Amniotic stem cell (primary cell): ENCODE data around the gene RPGRIP1L.

Source experiments
- DNase-seq: peaks from one replicate; lab custom pipeline; 2025; lab: John Stamatoyannopoulos, UW

Gene RPGRIP1L

DNA sequence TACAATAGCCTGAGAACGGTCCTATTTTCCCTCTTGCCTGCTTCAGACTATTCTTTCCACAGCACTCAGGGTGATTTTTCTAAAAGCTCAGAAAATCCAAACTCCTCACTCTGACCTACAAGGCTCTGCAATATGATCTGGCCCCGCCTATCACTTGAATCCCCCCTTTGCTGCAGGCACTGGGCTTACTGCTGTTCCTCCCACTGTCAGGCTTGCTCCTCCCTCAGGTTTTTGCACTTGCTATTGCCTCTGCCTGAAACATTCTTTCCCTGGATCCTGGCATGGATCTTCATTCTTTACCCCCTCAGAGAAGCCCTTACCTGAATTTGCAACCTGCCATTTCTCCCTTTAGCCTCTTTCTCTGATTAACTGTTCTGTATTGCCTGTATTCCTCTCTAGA, 52.3 kb downstream of the RPGRIP1L start:
- DNase-seq: no peak

DNA sequence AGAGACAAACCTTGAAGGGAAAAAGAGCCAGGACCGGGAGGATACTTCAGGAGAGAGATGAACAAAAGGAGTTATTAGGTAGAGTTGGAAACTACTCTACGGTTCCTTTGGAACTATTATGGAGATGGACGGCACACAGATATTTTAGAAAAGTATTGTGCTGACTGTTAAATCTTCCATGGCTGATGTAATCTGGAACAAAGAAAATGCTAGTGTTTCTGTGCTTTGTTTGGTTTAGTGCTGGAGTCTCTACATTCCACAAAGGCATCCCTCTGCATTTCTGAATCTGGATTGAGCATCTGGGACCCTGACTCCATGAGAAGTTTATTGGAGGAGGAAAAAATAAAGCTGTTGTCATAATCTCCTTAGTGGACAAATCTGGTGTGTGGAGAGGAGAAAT, 57.2 kb downstream of the RPGRIP1L start:
- no peak for DNase-seq

DNA sequence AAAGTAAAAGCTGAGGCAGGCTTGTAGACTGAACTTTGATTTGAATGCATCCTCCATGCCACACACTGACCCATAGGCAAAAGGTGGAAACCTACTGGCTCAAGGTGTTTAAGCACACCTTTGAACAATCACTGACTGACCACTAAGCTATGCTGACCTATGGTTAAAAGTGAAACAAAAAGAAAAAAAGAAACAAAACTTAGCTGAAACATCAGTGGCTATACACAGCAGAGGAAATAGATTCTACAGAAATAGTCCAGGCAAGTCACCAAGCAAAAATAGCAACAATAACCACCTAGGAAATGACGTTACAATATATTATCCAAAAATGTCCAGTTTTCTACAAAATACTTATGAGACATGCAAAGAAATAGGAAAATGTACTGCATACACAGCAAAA, 60.2 kb downstream of the RPGRIP1L start:
- no peak for DNase-seq

DNA sequence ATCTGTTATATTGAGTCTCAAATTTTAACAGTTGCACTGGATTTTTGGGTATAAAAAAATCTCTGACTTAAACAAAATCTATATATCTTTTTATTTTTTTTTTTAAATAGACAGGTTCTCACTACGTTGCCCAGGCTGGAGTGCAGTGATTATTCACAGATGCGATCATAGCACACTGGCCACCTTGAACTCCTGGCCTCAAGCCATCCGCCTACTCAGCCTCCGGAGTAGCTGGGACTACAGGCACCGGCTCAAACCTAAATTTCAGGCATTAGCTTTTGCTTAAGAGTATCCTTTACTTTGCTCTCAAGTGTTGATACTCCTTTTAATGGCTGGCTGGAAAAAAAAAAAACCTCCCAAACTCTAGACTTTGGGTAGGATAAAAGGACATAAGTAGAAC, 61.6 kb downstream of the RPGRIP1L start:
- DNase-seq: no peak

DNA sequence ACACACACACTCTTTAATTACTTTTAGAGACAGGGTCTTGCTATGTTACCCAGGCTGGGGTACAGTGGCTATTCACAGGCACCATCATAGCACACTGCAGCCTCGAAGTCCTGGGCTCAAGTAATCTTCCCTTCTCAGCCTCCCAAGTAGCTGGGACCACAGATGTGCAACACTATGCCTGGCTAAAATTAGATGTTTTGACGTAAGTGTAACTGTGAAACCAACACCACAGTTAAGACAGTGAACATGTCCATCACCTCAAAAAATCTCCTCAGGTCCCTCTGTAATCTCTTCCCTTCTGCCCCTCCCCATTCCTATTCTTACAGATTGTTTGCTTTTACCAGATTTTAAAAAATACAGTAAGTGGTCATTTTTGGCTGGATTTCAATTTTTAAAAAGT, 66.7 kb downstream of the RPGRIP1L start:
- no peak for DNase-seq

DNA sequence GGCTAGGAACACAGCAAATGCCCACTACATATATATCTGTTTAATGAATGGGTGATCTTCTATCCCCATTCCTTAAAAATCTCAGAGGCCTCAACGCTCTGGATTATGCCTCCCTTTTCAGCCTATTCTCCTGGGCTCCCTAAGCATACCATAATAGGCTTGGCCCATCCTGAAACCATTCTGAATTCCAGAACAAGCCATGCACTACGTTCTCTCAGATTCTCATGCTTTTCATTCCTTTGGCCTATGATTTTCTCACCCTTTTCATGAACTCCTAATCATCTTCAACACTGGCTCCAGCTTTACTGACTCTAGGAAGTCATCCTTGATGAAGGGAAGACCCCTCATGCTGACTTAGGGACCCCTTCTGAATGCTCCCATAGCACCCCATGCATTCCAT, 71.1 kb downstream of the RPGRIP1L start:
- no peak for DNase-seq

DNA sequence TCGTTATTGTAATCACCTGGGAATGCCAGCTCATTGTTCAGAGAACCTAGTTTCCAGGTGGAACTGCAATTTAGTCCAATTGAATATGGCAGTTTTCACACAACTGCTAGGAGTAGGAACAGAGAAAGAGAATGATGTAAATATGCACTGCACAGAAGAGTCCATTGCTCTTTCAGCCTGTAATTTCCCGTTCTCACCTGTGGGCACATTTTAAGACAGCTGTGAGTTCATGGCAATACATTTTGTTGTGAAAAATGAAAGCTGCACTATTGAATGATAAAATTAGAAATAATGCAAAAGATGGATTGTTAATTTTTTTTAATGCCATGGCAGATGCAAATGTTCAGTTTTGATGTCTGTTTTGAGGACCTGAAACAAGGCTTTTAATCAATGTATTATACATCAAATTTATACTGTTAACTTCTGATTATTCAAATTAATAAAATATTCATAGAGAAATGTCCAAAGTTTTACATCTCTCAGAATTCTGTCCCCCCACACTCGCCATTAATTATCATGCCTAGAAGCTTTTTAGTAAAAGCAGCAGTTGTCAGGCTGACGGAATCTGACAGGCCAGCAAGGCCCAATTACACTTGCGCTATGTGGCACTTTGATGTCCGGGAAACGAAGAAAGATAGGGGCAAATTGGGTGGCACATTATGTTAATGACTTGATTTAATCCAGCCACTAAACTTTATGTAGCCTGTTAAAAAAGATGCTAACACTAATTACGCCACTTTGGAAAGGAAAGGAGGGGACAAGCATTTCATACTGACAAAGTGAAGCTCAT, 72.2 kb downstream of the RPGRIP1L start:
- DNase-seq: no peak

DNA sequence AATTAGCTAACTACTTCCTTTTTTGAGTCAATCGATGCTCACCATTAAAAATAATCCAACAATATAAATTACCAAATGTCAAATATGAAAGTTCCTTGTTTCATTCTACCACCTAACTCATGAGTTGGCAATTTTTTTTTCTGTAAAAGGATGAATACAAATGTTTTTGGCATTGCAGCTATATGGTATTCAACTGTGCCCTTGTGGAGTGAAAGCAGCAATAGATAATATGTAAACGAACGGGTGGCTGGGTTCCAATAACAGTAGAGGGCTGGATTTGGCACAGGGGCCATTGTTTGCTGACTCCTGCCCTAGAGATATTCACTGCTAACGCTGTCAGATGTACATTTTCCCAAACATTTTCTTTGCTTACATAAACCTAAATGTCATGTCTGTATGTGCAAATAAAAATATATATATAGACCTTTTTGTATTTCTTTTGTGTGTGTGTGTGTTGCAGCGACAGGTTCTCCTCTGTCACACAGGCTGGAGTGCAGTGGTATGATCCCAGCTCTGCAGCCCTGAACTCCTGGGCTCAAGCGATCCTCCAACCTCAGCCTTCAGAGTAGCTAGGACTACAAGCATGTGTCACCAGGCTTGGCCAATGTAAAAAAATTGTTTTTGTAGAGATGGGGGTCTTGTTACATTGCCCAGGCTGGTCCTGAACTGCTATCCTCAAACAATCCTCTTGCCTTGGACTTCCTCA, 73.9 kb downstream of the RPGRIP1L start:
- no peak for DNase-seq

DNA sequence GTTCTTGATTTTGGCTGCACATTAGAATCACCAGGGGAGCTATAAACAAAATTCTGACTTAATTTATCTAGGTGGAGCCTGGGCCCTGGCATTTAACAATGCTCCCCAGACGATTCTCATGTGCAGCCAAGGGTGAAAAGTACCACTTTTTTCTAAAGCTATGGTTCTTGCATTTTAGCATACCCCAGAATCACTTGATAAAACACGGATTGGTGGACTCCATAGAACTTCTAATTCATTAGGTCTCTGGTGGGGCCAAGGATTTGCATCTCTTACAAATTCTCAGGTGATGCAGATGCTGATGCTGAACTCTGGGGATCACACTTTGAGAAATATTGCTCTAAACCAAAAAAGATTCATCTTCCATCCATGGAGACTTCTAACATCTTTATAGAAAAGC, 74.5 kb downstream of the RPGRIP1L start:
- no peak for DNase-seq

DNA sequence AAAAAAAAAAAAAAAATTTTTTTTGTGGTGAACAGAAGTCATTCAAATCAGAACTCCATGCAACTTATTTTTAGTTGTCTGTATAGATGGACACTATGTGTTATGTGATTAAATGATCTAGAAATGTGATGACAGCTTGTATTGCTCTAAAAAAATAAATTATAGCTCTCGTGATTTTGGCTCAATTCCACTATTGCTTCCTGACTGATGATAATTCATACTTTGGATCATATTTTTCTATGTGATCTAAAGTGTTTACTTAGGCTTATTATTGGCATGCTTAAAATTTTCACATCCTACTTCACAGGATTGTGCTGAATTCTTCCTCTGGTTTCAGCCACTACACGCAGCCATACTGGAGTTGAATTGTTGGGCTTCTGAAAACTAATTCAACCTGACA, 76.8 kb downstream of the RPGRIP1L start:
- no peak for DNase-seq

DNA sequence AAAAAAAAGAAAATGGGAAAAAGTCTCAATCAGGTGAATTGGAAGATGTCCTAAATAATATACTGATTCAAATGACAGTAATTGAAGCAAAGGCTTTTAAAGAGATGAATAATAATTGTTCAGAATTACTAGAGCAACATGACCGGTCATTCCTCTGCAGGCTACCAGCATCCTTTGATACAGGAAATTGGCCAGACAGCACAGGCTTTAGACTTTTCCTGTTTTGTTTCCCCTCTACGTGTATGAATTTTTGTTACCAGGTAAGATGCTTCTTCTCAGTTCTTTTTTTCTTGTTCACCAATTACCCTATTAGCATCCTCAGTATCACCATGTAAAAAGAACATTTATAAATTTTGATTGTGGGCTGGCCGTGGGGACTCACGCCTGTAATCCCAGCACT, 77.5 kb downstream of the RPGRIP1L start:
- no peak for DNase-seq

DNA sequence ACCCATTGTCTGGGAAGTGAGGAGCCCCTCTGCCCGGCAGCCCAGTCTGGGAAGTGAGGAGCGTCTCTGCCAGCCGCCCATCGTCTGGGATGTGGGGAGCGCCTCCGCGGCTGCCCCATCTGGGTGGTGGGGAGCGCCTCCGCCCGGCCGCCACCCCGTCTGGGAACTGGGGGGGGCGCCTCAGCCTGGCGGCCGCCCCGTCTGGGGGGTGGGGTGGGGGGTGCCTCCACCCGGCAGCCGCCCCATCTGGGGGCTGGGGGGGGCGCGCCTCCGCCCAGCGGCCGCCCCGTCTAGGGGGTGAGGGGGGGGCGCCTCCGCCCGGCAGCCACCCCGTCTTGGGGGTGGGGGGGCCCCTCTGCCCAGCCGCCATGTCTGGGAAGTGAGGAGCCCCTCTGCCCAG, 78.4 kb downstream of the RPGRIP1L start:
- DNase-seq: no peak

DNA sequence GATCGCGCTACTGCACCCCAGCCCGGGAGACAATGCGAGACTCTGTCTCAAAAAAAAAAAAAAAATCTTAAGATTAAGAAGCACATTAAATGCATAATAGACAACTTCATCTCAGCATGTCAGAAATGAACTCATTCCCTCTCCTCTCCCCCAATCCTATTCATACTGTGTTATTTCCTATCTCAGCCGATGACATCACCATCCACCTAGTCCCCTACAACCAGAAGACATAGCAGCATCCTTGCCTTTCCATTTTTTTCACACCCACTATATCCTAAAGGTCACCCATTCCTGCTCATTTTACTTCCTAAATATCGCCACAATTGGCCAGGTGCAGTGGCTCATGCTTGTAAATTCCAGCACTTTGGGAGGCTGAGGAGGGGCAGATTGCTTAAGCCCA, 81.3 kb downstream of the RPGRIP1L start:
- no peak for DNase-seq

DNA sequence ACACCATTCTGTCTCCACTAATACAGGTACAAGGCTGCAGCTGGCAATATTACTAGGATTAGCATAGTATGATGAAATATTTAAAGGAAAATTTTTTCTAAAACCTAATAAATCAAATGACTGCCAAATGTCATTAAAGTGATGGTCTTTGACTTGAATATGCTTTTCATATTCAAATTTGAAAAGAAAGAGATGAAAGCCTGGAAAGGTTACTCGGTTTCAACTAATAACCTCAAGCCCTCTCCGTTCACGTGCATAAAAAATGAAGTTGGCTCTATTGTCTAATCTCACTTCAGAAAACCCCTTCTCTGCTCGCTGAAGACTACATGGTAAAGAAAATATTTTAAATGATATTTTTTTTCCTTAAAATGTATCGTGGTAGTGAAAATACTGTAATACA, 83.2 kb downstream of the RPGRIP1L start:
- DNase-seq: no peak

DNA sequence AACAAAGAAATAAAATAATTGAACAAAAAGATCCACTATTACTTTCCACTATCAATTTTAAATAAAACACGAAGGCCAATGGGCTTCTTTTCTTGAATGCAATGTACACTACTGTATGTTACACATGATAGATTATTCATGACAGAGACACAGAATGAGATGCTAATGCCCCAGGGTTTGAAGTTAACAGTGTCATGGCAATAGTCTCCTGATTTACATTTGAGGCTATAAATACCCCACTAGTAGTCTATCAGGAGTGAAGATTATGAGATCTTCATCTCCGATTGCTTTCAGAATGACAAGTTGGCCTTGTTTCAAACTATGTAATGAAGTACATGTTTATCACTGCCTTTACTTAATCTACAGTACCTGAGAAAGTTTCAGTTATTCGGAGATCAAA, 84.4 kb downstream of the RPGRIP1L start:
- no peak for DNase-seq

DNA sequence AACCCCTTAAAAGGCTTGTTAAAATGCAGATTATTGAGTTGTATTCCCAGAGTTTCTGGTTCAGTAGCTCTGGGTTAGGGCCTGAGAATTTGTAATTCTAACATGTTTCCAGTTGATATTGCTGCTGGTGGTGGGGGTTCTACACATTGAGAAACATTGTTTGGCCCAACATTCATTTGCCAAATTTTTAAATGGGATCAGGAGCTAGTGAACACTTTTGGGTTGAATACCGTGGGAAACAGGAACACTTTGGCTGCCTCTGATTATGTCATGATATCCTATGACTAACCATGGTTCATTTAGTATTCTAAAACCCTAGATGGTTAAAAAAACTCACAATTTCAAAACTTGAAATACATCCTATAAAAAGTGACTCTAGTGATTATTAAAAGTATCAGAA, 89.3 kb downstream of the RPGRIP1L start:
- DNase-seq: no peak

DNA sequence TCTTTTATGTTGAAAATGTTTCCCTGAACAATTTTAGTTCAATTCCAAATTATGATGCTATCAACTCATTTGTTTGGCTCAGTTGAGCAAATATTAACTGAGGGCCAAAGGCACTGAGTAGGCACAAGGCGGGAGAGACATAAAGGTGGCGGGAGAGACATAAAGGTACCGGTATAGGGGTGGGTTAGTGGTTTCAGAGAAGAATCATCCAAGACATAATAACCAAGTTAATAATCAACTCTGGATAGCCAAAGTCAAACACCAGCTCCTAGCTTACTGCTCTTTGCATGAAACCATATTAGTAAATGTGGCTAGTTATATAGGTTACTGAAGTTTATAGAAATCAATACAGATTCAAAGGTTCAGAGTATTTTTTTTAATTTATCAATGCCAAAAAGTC, 91.7 kb downstream of the RPGRIP1L start:
- DNase-seq: no peak

DNA sequence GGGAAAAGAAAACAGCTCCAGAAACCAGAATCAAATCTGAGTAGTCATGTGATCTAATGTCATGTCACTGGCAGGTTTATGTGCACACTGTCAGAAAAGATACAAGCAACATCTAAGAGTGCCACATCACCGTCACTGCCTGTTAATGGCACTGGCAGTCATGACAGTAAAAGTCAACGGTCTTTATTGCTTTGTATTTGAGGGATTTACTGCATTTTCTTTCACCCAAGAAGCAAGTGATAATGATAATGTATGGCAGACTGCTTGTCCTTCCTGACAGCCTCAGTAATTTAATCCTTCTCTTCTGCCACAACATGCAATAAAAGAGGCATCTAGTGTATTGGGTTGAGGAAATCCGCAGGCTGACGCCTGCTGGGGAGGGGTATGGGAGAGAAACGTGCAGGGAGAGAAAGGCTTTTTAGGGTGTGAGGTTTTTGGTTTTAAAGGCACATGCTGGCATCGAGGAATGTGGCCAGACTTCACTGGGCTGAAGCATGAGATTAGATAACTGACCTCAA, 92.4 kb downstream of the RPGRIP1L start:
- no peak for DNase-seq

DNA sequence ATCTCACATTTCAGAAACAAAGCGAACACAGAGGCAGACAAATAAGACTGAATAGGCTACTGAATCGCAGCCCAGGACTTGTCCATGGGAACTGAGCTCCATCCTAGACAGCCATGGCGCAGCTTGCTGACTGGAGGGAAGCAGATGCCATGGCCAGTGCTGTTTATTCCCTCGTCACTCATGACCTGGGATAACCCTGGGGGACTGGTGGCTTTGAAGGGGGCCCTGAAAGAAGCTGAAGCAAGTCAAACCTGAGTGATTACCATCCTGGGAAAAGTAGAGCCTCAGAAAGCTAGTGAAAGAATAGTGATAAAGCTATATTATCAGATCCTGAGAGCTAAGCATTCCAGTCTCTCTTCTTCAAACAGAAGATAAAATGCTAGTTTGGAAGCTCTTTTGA, 94.1 kb downstream of the RPGRIP1L start:
- DNase-seq: no peak

DNA sequence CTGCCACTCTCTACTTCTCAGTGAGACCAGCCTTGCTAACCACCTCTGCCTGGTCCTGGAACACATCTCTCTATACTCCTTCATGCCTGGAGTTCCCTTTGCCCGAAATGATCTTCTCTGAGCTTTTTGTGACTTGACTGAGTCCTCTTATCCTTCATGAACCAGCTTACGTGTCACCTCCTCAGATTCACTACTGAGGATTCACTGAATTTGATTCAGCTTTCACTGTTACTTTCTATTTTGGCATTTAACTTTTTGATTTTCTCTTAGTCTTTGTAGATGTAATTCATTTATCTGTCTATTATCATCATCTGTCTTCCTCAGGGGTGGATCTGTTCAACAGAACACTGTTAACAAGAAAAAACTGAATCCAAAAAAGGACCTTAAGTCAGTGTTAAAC, 95.6 kb downstream of the RPGRIP1L start:
- DNase-seq: no peak

DNA sequence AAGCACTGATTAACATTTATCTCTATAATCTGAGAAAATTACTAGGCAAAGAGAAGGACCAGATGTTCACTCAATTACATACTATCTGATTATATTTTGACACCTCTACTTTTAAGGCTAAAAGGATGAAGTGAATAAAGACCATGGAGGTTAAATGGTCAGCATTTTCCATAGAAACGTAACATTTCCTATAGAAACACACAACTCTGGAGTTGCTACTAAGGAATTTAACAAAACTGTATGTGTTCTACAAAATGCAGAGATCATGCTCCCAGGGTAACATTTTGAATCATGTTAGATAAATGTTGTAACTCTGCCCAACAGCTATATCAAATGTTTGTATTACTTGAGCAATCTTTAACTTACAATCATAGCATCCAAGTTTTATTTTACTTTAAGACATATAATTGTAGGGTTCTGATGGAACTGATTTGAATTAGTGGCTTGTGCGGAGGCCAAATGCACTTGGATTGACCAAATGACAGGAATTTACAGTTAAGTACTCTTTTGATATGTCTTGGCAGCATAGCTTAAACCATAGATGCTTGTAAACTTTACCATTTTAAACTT, 97.7 kb downstream of the RPGRIP1L start:
- DNase-seq: no peak

DNA sequence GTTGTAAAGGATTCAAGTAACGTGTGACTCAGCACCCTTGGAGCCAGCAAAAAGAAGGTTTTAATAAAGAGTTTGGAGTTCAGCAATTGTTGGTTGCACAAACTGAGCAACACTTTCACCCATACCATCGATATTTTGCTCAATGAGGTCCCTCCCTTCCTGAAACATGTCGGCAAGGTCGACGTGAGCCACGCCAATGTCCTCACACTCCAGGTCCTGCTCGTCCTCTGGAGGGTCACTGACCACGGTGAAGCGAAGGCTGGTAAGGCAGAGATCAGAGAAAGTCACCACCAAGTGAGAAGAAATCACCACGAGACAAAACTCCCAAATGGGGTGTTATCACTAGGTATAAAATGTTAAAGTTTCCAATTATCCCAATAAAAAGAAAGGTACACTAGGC, 98.3 kb downstream of the RPGRIP1L start:
- no peak for DNase-seq

DNA sequence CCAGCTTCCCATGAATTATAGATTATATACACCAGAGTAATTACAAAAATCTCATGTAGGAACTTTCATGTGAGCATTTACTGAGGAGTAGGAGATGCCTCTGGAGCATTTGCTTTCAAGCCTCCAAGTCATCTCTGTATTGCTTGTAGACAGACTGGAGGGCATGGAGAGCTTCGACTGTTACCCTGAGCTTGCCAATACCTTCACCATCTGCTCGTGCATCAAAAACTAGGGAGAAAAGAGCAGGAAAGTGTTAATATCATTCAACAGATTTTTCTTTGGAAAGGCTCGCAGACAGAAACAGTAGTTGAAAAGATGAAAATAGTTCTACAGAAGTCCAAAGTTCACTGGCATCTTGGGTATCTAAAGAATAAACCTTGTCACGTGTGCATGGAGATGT, 101.7 kb downstream of the RPGRIP1L start:
- DNase-seq: no peak
